Stimulated activated CD8-positive, alpha-beta memory T cell treated with anti-CD3 and anti-CD28 coated beads, Interleukin-15, amount 100 ng/mL, for 24 hours (primary cell): ENCODE measurements around the gene SH3PXD2A.
A peak's percentile ranks its signal among the peaks of the same experiment; 100 is the strongest.
"Not testable (repeated sequence)": the region's sequence is repeated elsewhere in the genome, so short reads cannot be mapped to it uniquely, and the experiment has no call there.

Experiments used
- DNase-seq: peaks from one replicate; pipeline ENCODE4 v3.0.0-alpha.2; 2020; ENCODE audit warnings: low read depth

Gene SH3PXD2A

DNA sequence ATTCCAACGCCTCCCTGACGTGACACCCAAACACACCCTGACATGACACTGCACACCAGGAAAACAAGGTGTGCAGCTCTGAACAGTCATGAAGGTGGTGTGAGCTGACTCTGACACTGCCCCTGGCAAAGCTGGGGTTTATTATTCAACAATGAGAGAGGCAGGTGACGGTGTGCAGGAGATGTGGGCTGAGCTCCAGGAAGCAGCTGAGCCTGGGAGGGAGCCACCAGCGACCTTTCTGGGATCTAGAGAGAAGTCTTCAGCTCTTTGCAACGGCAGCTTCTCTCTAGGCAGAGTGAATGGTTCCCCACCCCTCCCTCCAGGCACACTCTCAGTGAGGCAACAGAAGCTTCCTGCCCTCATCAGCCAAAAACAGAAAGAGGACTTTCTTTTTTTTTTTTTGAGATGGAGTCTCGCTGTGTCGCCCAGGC is 65.6 kb downstream of the SH3PXD2A start:
- DNase-seq: no peak

DNA sequence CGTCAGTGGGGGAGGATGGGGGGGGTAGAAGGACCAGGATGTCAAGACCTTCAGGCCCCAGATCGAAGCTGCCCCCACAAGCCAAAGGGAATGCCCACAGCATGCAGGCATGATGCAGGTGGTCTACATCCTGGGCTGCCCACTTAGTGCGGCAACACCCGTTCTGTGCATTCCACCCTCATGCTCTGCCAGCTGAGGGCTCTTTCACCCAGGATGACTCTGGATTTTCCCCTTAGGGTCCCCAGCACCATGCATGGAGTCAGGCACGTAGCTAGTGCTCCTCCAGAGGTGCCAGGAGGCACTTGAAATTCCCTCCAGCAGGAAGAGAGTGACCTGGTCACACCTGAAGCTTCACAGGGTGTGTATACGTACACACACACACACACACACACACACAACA is 66.2 kb downstream of the SH3PXD2A start:
- DNase-seq: no peak

DNA sequence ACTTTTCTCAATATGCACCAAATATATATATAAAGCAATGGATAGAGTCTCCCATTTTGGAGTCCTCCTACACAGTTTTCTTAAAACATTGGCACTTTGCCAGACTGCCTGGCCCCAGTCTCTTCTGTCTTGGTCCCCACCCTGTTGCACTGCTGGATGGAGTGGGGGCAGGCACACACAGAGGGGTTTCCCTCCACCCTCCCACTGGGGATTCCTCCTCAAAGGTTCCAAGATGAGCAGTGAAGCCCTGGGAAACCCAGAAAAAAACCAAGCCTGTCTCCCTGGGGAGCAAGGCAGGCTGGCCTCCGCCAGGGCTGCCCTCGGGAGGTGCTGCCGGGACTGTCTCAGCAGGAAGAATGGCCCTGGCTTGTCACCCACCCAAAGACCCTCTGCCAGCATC is 68.0 kb downstream of the SH3PXD2A start:
- DNase-seq: no peak

DNA sequence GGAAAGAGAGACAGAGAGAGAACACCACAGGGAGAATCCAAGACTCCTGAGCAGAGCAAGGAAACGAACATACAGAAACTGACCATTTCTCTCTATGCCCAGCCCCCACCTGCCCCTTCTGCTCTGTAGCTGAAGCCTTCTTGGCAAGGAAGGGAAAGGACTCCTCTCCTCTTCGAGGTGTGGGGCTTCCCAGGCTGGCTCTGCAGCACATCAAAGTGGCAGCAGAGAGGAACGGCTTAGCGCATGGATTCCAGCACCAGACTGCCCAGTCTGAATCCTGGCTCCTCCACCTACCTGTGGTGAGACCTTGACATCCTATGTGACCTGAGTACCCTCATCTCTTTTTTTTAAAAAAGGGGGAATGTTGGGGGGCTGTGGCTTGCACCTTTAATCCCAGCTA is 69.4 kb downstream of the SH3PXD2A start:
- DNase-seq: no peak

DNA sequence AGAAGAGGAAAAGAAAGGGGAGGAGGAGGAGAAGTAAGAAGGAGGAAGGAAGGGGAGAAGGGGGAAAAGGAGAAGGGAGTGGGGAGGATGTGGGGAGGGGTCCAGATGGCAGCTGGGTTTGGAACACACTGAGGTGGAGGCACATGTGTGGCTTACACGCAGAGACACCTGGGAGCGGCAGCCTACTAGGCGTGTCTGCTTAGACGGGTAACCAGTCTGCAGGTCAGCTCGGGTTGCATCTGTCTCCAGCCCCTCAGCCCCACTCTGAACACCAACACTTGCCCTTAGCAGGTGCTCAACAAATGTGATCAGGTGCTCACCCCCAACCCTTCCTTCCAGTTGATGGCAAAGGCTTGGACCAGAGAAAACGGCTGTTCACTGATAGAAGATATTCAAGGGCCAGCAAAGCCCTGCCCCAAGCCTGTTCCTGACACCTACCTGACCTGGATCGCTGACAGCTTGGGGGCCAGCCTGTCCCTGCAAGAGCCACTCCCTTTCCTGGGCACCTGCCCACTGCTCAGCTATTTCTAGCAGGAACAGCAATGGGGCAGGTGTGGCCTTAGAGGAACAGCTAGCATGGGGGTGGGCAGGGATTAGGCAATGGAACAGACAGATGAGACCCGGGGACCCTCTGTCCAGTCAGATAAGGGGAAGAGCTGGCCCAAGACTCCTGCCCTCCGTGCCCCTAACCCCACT is 70.5 kb downstream of the SH3PXD2A start:
- no peak for DNase-seq

DNA sequence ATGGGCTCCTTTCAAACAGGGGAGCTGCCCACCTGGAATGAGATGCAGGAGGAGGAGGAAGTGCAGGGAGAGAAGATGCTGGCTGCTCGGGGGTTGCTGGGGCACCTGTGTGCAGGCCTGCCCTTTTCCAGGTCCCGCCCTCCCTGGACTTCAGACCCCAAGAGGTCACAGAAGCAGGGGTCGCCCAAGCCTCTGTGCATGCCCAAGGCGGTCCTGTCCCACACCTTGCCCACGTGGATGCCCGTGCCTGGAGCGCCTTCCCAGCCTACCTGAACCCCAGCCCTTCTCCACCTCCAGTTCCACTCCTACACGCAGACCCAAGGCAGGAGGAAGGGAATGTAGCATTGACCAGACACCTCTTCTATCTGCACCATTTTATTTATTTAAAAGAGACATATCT is 71.3 kb downstream of the SH3PXD2A start:
- no peak for DNase-seq

DNA sequence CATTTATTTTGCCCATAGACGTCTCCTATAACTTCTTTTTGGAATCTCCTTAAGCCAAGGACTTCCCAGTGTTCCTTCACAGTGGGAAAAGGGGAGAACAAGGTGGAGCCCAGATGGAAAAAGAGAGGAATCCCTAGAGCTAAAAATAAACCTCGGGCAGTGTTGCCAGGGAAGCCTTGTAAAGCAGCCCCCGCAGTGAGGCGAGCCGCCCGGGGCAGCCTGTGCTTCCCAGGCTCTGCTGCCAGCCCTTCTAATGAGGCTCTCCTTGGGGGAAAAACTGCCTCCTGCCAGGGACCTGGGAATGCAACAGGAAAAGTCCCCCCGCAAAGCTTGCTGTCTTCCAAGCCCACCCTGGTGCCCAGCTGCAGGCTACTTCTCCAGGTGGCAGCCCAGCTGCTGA is 71.7 kb downstream of the SH3PXD2A start:
- DNase-seq: no peak

DNA sequence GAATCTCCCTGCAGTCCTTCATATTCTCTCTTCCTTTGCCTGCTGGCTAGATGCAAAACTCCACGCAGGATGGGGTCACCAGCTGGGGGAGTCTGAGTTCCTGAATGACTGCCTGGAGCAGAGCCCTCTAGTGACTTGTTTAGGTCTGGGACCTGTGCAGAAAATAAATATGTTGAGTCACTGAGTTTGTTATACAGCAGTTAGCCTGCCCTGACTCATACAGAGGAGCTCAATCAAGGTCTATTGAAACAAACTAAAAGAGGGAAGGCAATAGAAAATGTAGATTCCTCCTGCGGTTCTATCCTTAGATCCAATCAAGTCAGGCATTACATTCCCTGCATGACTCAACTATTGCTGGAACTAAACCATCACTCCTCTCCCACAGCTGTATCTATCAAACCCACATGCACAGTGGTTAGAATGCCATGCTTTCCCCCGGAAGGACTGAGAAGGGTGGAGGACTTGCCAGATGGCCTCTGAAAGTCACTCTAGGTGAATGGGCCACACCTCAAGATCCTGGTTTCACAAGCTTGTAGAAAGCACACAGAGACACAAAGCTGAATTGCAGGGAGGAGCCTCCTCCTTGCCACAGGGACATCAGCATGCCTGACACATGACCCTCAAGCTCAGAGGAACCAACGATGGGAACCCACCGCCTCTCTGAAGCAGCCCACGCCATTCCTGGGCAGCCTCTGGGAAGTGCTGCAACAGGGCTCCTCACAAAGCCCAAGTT is 73.9 kb downstream of the SH3PXD2A start:
- no peak for DNase-seq

DNA sequence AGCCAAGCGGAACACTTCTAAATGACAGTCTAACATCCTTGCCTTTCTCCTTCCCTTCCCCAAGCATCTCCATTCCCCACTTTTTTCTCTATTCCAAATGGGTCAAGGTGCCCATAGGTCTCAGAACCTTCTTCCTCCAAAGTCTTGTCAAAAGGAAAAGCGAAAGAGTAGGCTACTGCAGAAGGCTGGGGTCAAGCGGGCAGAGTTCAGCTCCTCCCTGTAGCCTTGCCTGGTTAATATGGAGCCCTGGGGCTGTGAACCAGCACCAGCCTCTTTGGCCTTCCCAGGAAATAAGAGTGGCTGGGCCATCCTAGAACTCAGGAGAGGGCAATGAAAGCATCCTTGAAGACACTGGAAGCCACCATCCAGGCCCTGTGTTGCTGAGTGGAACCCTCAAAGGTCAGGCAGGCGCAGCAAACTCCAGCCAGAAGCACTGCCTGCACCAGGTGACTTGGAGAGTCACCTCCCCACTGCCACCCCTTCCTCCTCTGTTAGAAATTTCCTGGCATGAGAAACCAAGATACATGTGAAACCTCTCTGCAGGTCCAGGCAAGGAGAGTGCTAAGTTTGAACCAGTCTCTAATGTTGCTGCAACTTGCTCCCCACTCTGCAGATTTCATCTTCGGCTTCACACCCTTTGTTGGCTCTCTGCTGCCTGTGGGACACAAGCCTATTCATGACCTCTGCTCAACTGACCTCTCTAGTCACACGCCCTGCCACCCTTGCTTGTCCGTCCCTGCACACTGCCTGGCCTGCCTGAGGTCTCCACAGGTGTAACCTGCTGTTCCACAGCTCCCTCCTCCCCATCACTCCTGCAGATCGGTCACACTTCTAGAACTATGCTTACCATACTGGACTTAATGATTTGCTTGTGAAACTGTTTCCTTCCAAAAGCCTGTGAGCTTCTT is 74.9 kb downstream of the SH3PXD2A start:
- no peak for DNase-seq

DNA sequence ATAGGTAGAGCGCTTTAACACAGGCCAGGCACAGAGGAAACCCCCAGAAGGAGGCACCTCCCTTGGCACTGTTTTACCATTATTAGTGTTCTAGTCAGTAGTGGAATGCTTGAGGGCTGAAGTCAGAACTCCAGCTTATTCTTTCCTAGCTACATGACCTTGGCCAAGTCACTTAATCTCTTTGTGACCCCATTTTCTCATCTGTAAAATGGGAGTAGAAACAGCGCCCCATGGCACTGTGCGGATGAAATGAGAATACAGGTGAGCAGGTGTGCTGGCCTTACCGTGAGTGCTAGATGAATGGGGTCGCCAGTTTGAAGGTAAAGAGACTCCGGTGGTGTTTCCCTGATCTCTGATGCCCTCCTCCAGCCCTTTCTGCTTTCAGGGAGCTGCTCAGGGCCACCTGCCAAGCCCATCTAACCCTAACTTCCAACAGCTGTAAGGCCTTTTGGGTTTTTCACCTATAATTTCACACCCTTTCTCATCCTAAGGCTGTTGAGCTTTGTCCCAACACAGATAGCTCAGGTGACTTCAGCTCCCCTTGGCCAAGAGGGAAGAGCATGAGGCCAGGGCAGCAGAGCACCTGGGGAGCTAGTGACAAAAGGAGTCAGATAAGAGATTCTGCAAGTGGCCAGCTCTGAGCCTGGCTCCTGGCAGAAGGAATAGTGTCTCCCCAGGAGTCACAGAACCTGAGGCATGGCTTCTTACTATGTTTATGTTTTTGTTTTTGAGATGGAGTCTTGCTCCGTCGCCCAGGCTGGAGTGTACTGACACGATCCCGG is 76.8 kb downstream of the SH3PXD2A start:
- no peak for DNase-seq

DNA sequence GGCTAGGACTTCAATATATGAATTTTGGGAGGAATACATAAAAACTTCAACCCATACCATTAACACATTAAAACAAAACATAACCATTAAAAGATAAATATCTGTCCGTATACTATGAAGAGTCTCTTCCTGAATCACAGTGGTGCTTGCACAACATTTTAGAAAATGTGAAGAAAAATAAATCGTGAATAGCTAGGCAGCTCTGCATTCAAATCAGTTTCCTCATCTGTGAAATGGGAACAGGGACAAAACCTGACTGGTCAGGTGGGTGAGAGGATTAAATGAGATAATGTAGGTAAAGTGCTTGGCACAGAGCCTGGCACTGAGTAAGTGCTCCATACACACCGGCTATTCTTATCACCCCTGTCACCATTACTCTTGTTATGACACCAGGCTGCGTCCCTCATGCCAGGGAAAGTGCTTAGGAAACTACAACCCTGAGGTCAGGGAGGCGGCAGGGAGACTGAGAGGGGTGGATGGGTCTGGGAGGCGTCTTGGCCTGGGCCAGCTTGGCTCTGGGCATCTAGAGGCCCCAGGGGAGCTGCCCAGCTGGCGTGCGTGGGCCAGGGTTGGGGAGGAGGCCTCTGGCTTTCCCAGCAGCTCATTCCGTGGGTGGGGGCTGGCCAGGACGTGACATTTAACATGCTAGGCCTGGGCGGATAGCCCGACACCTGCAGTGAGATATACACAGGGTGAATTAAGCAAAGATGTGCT is 78.3 kb downstream of the SH3PXD2A start:
- DNase-seq: no peak

DNA sequence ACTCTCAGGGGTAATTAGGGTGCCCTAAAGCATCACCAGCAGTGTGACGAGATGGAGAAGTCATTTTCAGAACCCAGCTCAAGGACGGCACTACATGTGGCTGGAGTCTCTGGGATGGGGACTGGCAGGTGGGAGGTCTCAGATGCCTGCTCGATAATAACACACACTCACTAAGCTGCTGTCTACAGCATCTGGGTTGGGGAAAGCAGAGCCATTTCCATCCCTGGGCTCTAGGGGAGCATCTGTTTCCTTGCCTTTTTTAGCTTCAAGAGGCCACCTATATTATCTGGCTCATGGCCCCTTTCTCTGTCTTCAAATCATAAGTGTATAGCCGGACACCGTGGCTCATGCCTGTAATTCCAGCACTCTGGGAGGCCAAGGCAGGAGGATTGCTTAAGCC is 79.6 kb downstream of the SH3PXD2A start:
- no peak for DNase-seq

DNA sequence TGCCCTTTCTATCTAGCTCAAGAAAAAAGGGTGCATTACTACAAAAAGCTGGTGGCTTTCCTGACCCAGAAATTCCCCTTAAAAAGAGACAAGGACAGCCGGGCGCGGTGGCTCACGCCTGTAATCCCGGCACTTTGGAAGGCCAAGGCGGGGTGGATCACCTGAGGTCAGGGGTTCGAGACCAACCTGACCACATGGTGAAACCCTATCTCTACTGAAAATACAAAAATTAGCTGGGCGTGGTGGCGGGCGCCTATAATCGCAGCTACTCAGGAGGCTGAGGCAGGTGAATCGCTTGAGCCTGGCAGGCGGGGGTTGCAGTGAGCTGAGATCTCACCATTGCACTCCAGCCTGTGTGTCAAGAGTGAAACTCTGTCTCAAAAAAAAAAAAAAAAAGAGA is 82.5 kb downstream of the SH3PXD2A start:
- DNase-seq: not testable (repeated sequence)

DNA sequence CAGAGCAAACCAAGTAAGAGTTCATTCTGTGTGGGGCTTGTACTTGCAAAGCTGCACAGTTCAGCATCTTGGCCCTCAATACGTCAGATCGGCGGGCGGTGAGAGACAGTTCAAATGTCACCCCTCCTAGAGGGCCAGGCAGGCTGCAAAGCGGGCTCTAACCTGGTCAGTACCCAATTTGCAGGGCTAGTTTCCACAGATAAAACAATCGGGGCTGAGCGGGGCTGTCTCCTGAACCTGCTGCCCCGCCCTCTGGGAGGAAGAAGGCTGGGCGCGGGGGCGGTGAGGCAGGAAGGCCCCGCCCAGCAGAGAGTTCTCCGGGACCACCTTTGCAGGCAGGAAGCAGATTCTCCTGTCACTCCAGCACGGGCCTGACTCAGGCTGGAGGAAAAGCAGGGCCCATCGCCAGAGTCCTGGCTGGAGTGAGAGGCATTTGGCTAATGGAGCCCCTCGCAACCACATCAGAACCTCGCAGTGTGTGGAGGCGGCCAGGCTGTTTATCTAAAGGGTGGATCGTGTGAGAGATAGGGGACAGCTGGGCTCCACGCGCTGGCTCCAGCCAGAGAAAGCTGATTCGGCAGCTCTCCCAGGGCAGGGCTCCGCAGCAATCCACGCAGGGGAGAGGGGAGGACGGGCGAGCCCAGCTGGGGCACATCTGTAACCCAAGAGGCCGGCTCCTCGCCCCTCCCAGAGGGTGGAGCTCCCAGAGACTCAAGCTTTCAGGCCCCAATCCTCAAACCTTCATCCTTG is 83.1 kb downstream of the SH3PXD2A start:
- DNase-seq: no peak

DNA sequence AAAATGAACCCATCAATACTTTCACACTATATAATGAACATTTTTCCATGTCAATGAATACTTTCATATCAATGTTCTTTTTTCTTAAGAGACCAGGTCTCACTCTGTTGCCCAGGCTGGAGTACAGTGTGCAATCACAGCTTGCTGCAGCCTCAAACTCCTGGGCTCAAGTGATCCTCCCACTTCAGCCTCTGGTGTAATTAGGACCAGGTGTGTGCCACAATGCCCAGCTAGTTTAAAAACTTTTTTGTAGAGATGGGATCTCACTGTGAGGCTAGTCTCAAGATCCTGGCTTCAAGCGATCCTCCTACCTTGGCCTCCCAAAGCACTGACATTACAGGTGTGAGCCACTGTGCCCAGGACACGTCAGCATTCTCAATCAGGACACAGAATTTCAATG is 85.2 kb downstream of the SH3PXD2A start:
- no peak for DNase-seq

DNA sequence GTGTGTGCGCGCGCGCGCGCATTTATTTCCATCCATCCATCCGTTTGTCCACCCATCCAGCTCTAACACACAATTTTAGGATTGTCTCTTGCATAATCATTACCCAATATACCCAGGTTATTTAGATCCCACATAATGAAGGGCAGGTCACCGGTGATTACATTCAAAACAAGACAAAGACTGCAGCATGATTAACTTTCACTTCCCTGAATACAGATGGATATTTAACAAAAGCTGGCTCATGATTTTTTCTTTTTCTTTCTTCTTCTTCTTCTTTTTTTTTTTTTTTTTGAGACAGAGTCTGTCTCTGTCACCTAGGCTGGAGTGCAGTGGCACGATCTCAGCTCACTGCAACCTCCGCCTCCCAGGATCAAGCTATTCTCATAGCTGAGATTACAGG is 86.2 kb downstream of the SH3PXD2A start:
- no peak for DNase-seq

DNA sequence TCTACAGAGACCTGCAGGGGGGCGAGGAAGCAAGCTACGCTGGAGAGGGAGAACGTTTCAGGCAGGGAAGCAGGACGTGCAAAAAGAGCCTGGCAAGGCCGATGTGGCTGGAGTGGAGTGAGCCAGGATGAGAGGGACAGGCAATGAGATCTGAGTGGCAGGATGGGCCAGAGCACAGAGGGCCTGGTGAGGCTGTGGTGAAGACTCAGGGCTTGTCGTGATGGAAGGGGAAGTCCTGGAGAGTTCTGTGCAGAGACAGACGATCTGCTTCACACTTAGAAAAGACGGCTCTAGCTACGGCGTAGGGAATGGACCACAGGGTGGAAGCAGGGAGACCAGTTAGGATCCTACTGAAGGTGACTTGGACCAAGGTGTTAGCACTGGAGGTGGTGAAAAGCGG is 87.0 kb downstream of the SH3PXD2A start:
- no peak for DNase-seq

DNA sequence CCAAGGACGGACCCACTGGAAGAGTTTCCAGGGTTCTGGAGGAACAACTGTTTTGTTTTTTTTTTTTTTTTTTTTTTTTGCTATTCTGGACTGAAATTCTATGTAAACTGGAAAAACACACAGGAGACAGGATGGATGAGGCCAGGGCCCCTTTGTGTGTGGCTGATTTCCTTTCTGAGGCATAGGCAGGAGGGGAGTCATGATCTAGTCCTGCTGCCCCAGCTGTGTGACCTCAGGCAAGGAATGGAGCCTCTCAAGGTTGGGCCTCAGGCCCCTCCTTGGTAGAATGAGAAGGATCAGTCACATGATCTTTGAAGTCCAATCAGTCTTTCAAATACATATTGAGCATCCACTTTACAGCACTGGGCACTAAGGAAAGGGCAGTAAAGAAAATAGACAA is 87.6 kb downstream of the SH3PXD2A start:
- no peak for DNase-seq

DNA sequence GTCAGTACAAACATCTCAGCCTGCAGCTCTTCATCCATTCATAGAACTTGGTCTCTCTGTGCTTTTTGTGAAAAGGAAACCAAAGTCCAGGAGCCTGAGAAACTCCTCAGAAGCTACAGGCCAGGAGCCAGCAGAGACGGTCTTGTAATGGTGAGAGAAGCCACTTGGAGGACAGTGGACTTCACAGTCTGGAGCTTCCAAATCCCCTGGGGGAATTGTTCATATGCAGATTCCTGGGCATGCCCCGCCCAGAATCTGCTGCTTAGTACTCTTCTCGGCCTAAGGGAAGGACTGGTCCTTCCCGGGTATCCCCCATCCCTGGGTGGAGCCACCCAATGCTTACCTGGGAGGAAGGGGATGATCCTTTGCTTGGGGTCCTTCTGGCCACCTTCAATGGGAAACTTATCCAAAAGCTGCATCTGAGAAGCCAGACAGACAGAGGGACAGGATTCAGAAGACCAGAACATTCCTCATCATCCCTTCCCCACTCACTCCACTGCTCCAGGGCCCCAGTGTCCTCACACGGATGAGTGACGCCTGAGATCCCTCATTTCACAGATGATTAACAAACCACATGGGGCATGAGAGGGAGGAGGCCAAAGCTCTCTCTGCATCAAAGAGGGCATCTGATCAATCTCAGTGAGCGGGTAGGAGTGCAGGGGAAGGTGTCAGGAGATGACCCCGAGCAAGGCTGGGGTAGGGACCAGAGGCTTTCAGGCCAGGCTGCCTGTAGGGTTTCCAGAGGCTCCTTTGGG is 88.4 kb downstream of the SH3PXD2A start:
- DNase-seq: no peak

DNA sequence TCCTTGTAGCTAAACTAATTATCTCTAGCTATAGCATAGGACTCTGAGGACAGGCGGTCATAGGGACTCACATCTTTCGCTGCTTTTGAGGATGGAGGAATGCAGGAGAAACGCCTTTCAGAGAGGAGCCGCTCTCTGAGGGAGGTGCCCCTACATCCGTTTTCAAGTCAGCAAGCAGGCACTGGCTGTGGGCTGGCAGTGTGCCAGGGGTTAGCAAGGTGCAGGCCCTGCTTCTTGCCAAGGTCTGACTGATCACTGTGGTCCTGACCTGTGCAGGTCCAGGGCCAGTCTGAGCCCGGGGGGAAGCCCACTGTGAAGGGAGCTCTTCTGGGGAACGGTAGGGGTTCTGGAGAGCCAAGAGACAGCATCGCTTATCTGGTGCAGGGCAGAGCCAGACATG is 89.4 kb downstream of the SH3PXD2A start:
- peak; percentile 40 for DNase-seq
